ENCODE data around the gene EPM2A.

Gene EPM2A

GRCh38 chr6:145603424-145603833 is 131.9 kb downstream of the EPM2A start:
- DNase-seq (ENCODE audit: low read depth in 2 of 2) = no peak

- DNase-seq (ENCODE audit: low read depth in 2 of 2) = no peak
These were observed 132.5 kb downstream of the EPM2A start for GRCh38 chr6:145602726-145603326.

- no peak for DNase-seq (ENCODE audit: low read depth in 2 of 2)
These were observed 133.9 kb downstream of the EPM2A start for GRCh38 chr6:145601397-145601796.

GRCh38 chr6:145600299-145600698 is 135.0 kb downstream of the EPM2A start:
- no peak for DNase-seq (ENCODE audit: low read depth in 2 of 2)

- DNase-seq (ENCODE audit: low read depth in 2 of 2) = no peak
These were observed 146.3 kb downstream of the EPM2A start for GRCh38 chr6:145588981-145589380.

GRCh38 chr6:145587334-145587733 is 148.0 kb downstream of the EPM2A start:
- DNase-seq (ENCODE audit: low read depth in 2 of 2) = no peak

GRCh38 chr6:145583753-145584152 is 151.6 kb downstream of the EPM2A start:
- no peak for DNase-seq (ENCODE audit: low read depth in 2 of 2)

All from stimulated activated CD8-positive, alpha-beta memory T cell treated with anti-CD3 and anti-CD28 coated beads, Interleukin-7, amount 100 ng/mL, for 4 hours (primary cell).